ENCODE data around the gene CST8. TPM values are rescaled to one million over a fixed set of nuclear protein-coding genes. Genes with fewer than 3 reads are reported as not detected.

Gene CST8
- total RNA-seq, 1 experiment from 2014 or later, result not detected

DNA sequence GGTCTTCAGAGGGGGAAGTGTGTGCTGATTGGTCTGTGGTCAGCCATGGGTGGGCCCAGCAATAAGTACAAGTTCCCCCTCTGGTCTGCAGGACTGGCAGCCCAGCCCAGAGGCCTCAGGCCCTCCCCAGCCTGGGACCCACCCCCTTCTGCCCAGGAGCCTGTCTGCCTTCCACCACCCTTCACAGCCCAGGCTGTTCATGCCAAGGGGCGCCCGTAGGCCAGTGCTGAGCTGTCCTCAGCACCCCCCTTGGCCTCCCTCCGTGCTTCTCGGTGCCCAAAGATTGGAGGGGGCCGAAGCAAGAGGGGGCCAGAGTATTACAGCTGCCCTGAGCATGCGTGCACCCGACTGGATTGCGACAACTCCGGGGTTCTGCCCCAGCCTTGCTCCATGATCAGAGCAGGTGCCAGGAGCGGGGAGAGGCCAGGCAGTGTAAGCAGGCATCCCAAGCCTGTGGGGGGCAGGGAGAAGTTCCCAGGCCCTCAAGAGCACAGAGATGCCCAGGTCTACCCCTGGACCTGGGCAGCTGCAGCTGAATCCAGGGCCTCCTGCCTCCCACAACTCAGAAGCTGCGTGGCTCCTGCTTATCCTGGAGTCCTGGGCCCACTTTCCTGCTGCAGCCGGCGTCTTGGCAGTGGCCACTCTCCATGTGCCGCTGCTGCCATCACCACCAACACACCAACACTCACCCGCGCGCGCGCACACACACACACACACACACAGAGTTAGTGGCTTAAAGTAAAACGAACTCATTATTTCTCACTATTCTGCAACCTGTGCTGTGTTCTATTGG is 44.1 kb downstream of the CST8 start:
- H3K4ac ChIP-seq (ENCODE audit: low read depth, low read length), result no peak overlapping the region
- H3K36me3 Mint-ChIP-seq (ENCODE audit: insufficient read depth in 1 of 3, low read depth in 3 of 3), result peaks cover 4 to 20% (median 10%) of the 10 kb centered on the region in 3 experiments
- no peaks in the 10 kb centered on the region; the same call in 1 of the 2 replicates for H3K4me1 ChIP-seq (ENCODE audit: insufficient read depth, low read length)

More for the DNA sequence above, 44.1 kb downstream of the CST8 start:
- Histone ChIP-seq H3K9ac (ENCODE audit: extremely low read depth, insufficient read length, low read length) (no peak overlapping the region), H3K56ac (ENCODE audit: insufficient read length, low read depth, low read length) (no peak overlapping the region), H2AFZ (ENCODE audit: low read length) (no peak overlapping the region), H3K79me1 (ENCODE audit: insufficient read depth, low read depth, low read length, poor library complexity, severe bottlenecking) (no peaks in the 10 kb centered on the region), H3T11ph (ENCODE audit: low read length) (no peak overlapping the region), H2BK120ac (ENCODE audit: low read depth, low read length, poor library complexity, severe bottlenecking) (no peak overlapping the region), H3K18ac (ENCODE audit: insufficient read length, low read depth, low read length) (no peak overlapping the region), H2BK12ac (ENCODE audit: insufficient read length, low read depth, low read length) (no peak overlapping the region), H3K23ac (ENCODE audit: insufficient read length, low read depth, low read length) (no peak overlapping the region), H3K27me3 (ENCODE audit: insufficient read depth, low read length) (no peaks in the 10 kb centered on the region), H3K27ac (ENCODE audit: insufficient read length, low read depth, low read length) (no peak overlapping the region), H4K5ac (ENCODE audit: insufficient read length, low read depth, low read length) (no peak overlapping the region), H2AK5ac (ENCODE audit: insufficient read length, low read length) (no peak overlapping the region), H4K20me1 (ENCODE audit: control insufficient read depth, insufficient read depth, insufficient read length) (no peaks in the 10 kb centered on the region), H3K79me2 (ENCODE audit: insufficient read depth, low read length) (no peaks in the 10 kb centered on the region), H3K9me3 (ENCODE audit: control insufficient read depth, low read depth, low read length) (no peaks in the 10 kb centered on the region), H2BK5ac (ENCODE audit: insufficient read length, low read length) (no peak overlapping the region), H3K4me2 (ENCODE audit: insufficient read depth, insufficient read length, low read length) (no peak overlapping the region), H3K23me2 (ENCODE audit: insufficient read length, low read depth, low read length, poor library complexity, severe bottlenecking) (no peaks in the 10 kb centered on the region), H3K14ac (ENCODE audit: insufficient read depth, low read length) (no peak overlapping the region), H2BK15ac (ENCODE audit: low read depth, low read length) (no peak overlapping the region), H4K91ac (ENCODE audit: insufficient read length, low read depth, low read length) (no peak overlapping the region), H2BK20ac (ENCODE audit: low read depth, low read length, poor library complexity, severe bottlenecking) (no peak overlapping the region), H4K8ac (replicated peaks; ENCODE audit: insufficient read length, low read depth, low read length) (no peak overlapping the region)
- Mint-ChIP-seq H3K27me3 (ENCODE audit: low read depth) (peaks cover 27% of the 10 kb centered on the region), H3K9me3 (peaks cover 8 to 9% of the 10 kb centered on the region in 2 experiments; a peak in 4 of 5 replicates), H3K27ac (no peak overlapping the region), H3K4me3 (no peak overlapping the region), H3K4me1 (peaks cover 37 to 38% of the 10 kb centered on the region in 2 experiments)
- WGBS (ENCODE audit: extremely low coverage, insufficient read length, low lambda C conversion rate), result no CpG with 5 or more reads among the region's 20 CpGs
- TF ChIP-seq CTCF (conservative IDR thresholded peaks at IDR 0.05), result no peak
- no peak for DNase-seq
